Measurements from ENCODE around the gene HACE1.
A peak's percentile ranks its signal among the peaks of the same experiment; 100 is the strongest.

Gene HACE1

GRCh38 chr6:104685871-104686549, 173.7 kb downstream of the HACE1 start:
- no peak for DNase-seq (ENCODE audit: low spot score)

- DNase-seq (ENCODE audit: low spot score) = no peak
Observed at GRCh38 chr6:104684911-104685415, 174.8 kb downstream of the HACE1 start.

- DNase-seq (ENCODE audit: low spot score) = no peak
Observed at GRCh38 chr6:104683809-104684208, 175.9 kb downstream of the HACE1 start.

GRCh38 chr6:104682722-104683643, 176.7 kb downstream of the HACE1 start:
- peak; percentile 76 for DNase-seq (ENCODE audit: low spot score)

GRCh38 chr6:104680539-104680938, 179.2 kb downstream of the HACE1 start:
- no peak for DNase-seq (ENCODE audit: low spot score)

GRCh38 chr6:104679971-104680370, 179.7 kb downstream of the HACE1 start:
- no peak for DNase-seq (ENCODE audit: low spot score)

Data from GM03348 (cell line).